ENCODE data around the gene RAB40B.

Gene RAB40B

DNA sequence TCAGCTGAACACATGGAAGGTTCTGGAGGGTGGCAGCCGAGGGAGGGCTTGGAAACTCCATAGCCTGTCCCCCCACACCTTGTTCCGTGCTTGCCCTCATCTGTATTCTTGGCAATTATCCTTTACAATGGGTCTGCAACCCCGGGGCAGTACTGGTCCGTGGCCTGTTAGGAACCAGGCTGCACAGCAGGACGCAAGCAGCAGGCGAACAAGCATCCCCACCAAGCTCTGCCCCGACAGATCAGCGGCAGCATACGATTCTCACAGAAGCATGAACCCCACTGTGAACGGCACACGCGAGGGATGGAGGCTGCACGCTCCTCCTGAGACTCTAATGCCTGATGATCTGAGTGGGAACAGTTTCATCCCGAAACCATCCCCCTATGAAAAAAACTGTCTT is 56.5 kb downstream of the RAB40B start:
- no peaks in the 10 kb centered on the region for H3K27me3 ChIP-seq (replicated peaks in 2 of 5; ENCODE audit: control insufficient read depth in 4 of 5, insufficient read depth in 5 of 5, low read length in 4 of 5)
- peaks cover 19 to 55% (median 40%) of the 10 kb centered on the region in 4 experiments for H3K36me3 ChIP-seq (ENCODE audit: control insufficient read depth in 4 of 4, insufficient read depth in 4 of 4, low read length in 3 of 4)
- peaks cover 0 to 9% (median 4%) of the 10 kb centered on the region in 5 experiments for H3K9me3 ChIP-seq (ENCODE audit: control extremely low read depth in 1 of 5, control insufficient read depth in 4 of 5, insufficient read depth in 2 of 5, low read depth in 1 of 5, low read length in 4 of 5)
- H3K4me1 ChIP-seq (ENCODE audit: control extremely low read depth in 1 of 4, control insufficient read depth in 4 of 4, insufficient read depth in 4 of 4, low read length in 3 of 4) = peaks cover 4 to 27% (median 19%) of the 10 kb centered on the region in 4 experiments
- WGBS (ENCODE audit: insufficient coverage) = over 99% methylated on average over 14 of the region's 14 CpGs
- H3K4me3 ChIP-seq (ENCODE audit: control insufficient read depth in 1 of 7, extremely low read depth in 1 of 7, insufficient read depth in 4 of 7, low read depth in 2 of 7, low read length in 6 of 7) = no peak overlapping the region
- ChIA-PET CTCF (interaction anchor here (0.6 to 2.1 kb wide), 3 partner anchors 11 to 33 kb away, joined by 3 to 5 read pairs (median 4); no protein-coding TSS in a partner anchor), POLR2A (interaction anchor here (0.6 kb wide), 1 partner anchor 96 kb away, joined by 4 read pairs; no protein-coding TSS in a partner anchor)
- DNase-seq = no peak
- no peak overlapping the region for H3K27ac ChIP-seq (ENCODE audit: insufficient read depth in 1 of 2, low read depth in 1 of 2, low read length in 2 of 2, poor library complexity in 1 of 2, severe bottlenecking in 2 of 2)

- H3K36me3 ChIP-seq (ENCODE audit: control insufficient read depth in 4 of 4, insufficient read depth in 4 of 4, low read length in 3 of 4) = peaks cover 19 to 64% (median 44%) of the 10 kb centered on the region in 4 experiments
- H3K27me3 ChIP-seq (replicated peaks in 2 of 5; ENCODE audit: control insufficient read depth in 4 of 5, insufficient read depth in 5 of 5, low read length in 4 of 5) = no peaks in the 10 kb centered on the region
- ChIA-PET POLR2A (no interaction called here), CTCF (interaction anchor here (1.7 kb wide), 1 partner anchor 11 kb away, joined by 5 read pairs; no protein-coding TSS in a partner anchor)
- peaks cover 0 to 22% (median 10%) of the 10 kb centered on the region in 4 experiments for H3K4me1 ChIP-seq (ENCODE audit: control extremely low read depth in 1 of 4, control insufficient read depth in 4 of 4, insufficient read depth in 4 of 4, low read length in 3 of 4)
- 28% methylated on average over 5 of the region's 5 CpGs for WGBS (ENCODE audit: insufficient coverage)
- H3K27ac ChIP-seq (ENCODE audit: insufficient read depth in 1 of 2, low read depth in 1 of 2, low read length in 2 of 2, poor library complexity in 1 of 2, severe bottlenecking in 2 of 2) = peak overlapping the region in 1 of 2 experiments; percentile 51
- peak; percentile 56 to 91 (median 88) for DNase-seq
- peaks cover 0 to 10% (median 5%) of the 10 kb centered on the region in 5 experiments for H3K9me3 ChIP-seq (ENCODE audit: control extremely low read depth in 1 of 5, control insufficient read depth in 4 of 5, insufficient read depth in 2 of 5, low read depth in 1 of 5, low read length in 4 of 5)
- no peak overlapping the region for H3K4me3 ChIP-seq (ENCODE audit: control insufficient read depth in 1 of 7, extremely low read depth in 1 of 7, insufficient read depth in 4 of 7, low read depth in 2 of 7, low read length in 6 of 7)
These were observed 58.5 kb downstream of the RAB40B start for GRCh38 chr17:82640036-82640435.

- CTCF ChIA-PET = interaction anchor here (1.7 kb wide), 1 partner anchor 10 kb away, joined by 5 read pairs; no protein-coding TSS in a partner anchor
- Histone ChIP-seq H3K9me3 (ENCODE audit: control extremely low read depth in 1 of 5, control insufficient read depth in 4 of 5, insufficient read depth in 2 of 5, low read depth in 1 of 5, low read length in 4 of 5) (peaks cover 0 to 10% (median 5%) of the 10 kb centered on the region in 5 experiments), H3K27me3 (replicated peaks in 2 of 5; ENCODE audit: control insufficient read depth in 4 of 5, insufficient read depth in 5 of 5, low read length in 4 of 5) (no peaks in the 10 kb centered on the region), H3K4me3 (ENCODE audit: control insufficient read depth in 1 of 7, extremely low read depth in 1 of 7, insufficient read depth in 4 of 7, low read depth in 2 of 7, low read length in 6 of 7) (no peak overlapping the region), H3K4me1 (ENCODE audit: control extremely low read depth in 1 of 4, control insufficient read depth in 4 of 4, insufficient read depth in 4 of 4, low read length in 3 of 4) (peaks cover 0 to 22% (median 10%) of the 10 kb centered on the region in 4 experiments), H3K27ac (ENCODE audit: insufficient read depth in 1 of 2, low read depth in 1 of 2, low read length in 2 of 2, poor library complexity in 1 of 2, severe bottlenecking in 2 of 2) (peak overlapping the region in 1 of 2 experiments; percentile 51), H3K36me3 (ENCODE audit: control insufficient read depth in 4 of 4, insufficient read depth in 4 of 4, low read length in 3 of 4) (peaks cover 21 to 67% (median 45%) of the 10 kb centered on the region in 4 experiments)
- DNase-seq = no peak
- POLR2A ChIA-PET = no interaction called here
- WGBS (ENCODE audit: insufficient coverage) = 87% methylated on average over 11 of the region's 14 CpGs
These were observed 58.9 kb downstream of the RAB40B start for GRCh38 chr17:82639628-82640027.

GRCh38 chr17:82638183-82638773 is 60.2 kb downstream of the RAB40B start:
- peaks cover 20 to 62% (median 43%) of the 10 kb centered on the region in 4 experiments for H3K36me3 ChIP-seq (ENCODE audit: control insufficient read depth in 4 of 4, insufficient read depth in 4 of 4, low read length in 3 of 4)
- H3K9me3 ChIP-seq (ENCODE audit: control extremely low read depth in 1 of 5, control insufficient read depth in 4 of 5, insufficient read depth in 2 of 5, low read depth in 1 of 5, low read length in 4 of 5) = peaks cover 0 to 10% (median 5%) of the 10 kb centered on the region in 5 experiments
- H3K27ac ChIP-seq (ENCODE audit: insufficient read depth in 1 of 2, low read depth in 1 of 2, low read length in 2 of 2, poor library complexity in 1 of 2, severe bottlenecking in 2 of 2) = no peak overlapping the region
- no peaks in the 10 kb centered on the region for H3K27me3 ChIP-seq (replicated peaks in 2 of 5; ENCODE audit: control insufficient read depth in 4 of 5, insufficient read depth in 5 of 5, low read length in 4 of 5)
- no CpG with 5 or more reads among the region's 5 CpGs for WGBS (ENCODE audit: insufficient coverage)
- CTCF ChIA-PET = interaction anchor here (1.7 kb wide), 1 partner anchor 9 kb away, joined by 5 read pairs; no protein-coding TSS in a partner anchor
- no peak for DNase-seq
- peaks cover 0 to 22% (median 10%) of the 10 kb centered on the region in 4 experiments for H3K4me1 ChIP-seq (ENCODE audit: control extremely low read depth in 1 of 4, control insufficient read depth in 4 of 4, insufficient read depth in 4 of 4, low read length in 3 of 4)
- no peak overlapping the region for H3K4me3 ChIP-seq (ENCODE audit: control insufficient read depth in 1 of 7, extremely low read depth in 1 of 7, insufficient read depth in 4 of 7, low read depth in 2 of 7, low read length in 6 of 7)
- POLR2A ChIA-PET = no interaction called here

DNA sequence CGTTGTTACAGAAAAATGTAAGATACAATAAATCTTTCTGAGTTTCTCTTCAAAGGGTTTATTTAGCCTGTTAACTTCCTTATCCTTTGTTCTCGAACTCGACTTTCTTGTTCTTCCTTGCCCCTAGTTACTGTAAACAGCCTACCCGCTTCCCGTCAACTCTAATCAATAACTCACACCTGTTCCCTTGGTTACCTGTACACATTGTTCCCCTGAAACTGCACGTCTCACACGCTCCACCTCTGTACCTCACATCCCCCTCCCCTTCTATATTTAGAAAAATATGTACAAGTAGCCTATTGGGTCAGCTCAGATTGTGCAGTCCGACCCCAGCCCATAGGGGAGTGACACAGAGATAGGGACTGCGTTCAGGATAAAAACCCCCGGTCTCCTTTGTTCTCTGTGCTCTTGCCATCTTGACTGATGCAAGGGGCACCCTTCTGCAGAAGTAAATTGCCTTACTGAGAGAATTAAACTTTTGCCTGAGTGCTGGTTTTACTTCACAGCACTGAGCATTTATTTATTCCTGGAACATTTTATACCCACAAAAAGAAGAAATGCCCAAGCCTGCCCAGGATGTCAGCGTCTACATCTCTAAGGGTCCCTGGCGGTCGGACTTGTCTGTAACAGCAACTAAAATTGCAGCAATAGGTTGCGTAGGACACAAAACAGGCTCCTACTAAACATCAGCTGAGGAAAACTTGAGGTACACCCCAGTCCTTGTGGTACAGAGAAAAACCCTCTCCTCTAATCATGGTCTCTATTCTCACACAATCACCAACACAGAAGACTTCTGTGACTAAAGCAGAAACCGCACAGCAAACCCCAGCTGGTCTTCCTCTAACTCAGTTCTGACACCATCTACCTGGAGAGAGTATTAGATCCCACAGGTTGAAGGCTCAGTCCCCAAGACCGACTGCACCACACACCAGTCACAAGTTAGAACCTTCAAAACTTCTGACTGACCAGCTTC is 61.6 kb downstream of the RAB40B start:
- Histone ChIP-seq H3K36me3 (ENCODE audit: control insufficient read depth in 4 of 4, insufficient read depth in 4 of 4, low read length in 3 of 4) (peaks cover 14 to 61% (median 35%) of the 10 kb centered on the region in 4 experiments), H3K4me1 (ENCODE audit: control extremely low read depth in 1 of 4, control insufficient read depth in 4 of 4, insufficient read depth in 4 of 4, low read length in 3 of 4) (peaks cover 0 to 22% (median 10%) of the 10 kb centered on the region in 4 experiments), H3K27me3 (replicated peaks in 2 of 5; ENCODE audit: control insufficient read depth in 4 of 5, insufficient read depth in 5 of 5, low read length in 4 of 5) (no peaks in the 10 kb centered on the region), H3K9me3 (ENCODE audit: control extremely low read depth in 1 of 5, control insufficient read depth in 4 of 5, insufficient read depth in 2 of 5, low read depth in 1 of 5, low read length in 4 of 5) (peaks cover 0 to 10% (median 5%) of the 10 kb centered on the region in 5 experiments), H3K4me3 (ENCODE audit: control insufficient read depth in 1 of 7, extremely low read depth in 1 of 7, insufficient read depth in 4 of 7, low read depth in 2 of 7, low read length in 6 of 7) (no peak overlapping the region), H3K27ac (ENCODE audit: insufficient read depth in 1 of 2, low read depth in 1 of 2, low read length in 2 of 2, poor library complexity in 1 of 2, severe bottlenecking in 2 of 2) (no peak overlapping the region)
- ChIA-PET POLR2A (no interaction called here), CTCF (interaction anchor here (0.5 kb wide), 1 partner anchor 30 kb away, joined by 3 read pairs; no protein-coding TSS in a partner anchor)
- peak in 1 of 3 donors; percentile 21 for DNase-seq
- 97% methylated on average over 12 of the region's 16 CpGs for WGBS (ENCODE audit: insufficient coverage)

- Histone ChIP-seq H3K4me3 (ENCODE audit: control insufficient read depth in 1 of 7, extremely low read depth in 1 of 7, insufficient read depth in 4 of 7, low read depth in 2 of 7, low read length in 6 of 7) (no peak overlapping the region), H3K4me1 (ENCODE audit: control extremely low read depth in 1 of 4, control insufficient read depth in 4 of 4, insufficient read depth in 4 of 4, low read length in 3 of 4) (no peaks in the 10 kb centered on the region), H3K27me3 (replicated peaks in 2 of 5; ENCODE audit: control insufficient read depth in 4 of 5, insufficient read depth in 5 of 5, low read length in 4 of 5) (no peaks in the 10 kb centered on the region), H3K9me3 (ENCODE audit: control extremely low read depth in 1 of 5, control insufficient read depth in 4 of 5, insufficient read depth in 2 of 5, low read depth in 1 of 5, low read length in 4 of 5) (peaks cover 0 to 10% (median 5%) of the 10 kb centered on the region in 5 experiments), H3K36me3 (ENCODE audit: control insufficient read depth in 4 of 4, insufficient read depth in 4 of 4, low read length in 3 of 4) (peaks cover 12 to 63% (median 38%) of the 10 kb centered on the region in 4 experiments), H3K27ac (ENCODE audit: insufficient read depth in 1 of 2, low read depth in 1 of 2, low read length in 2 of 2, poor library complexity in 1 of 2, severe bottlenecking in 2 of 2) (no peak overlapping the region)
- CTCF ChIA-PET = interaction anchor here (1.1 kb wide), 1 partner anchor 11 kb away, joined by 3 read pairs; no protein-coding TSS in a partner anchor
- DNase-seq = no peak
- POLR2A ChIA-PET = no interaction called here
These were observed 65.2 kb downstream of the RAB40B start for GRCh38 chr17:82633343-82633742.
